K562 (cell line): ENCODE data around the gene LIAS. TPM values are rescaled to one million over a fixed set of nuclear protein-coding genes. Genes with fewer than 3 reads are reported as not detected.
A peak's percentile ranks its signal among the peaks of the same experiment; 100 is the strongest.

Source experiments
- FOXO4 ChIP-seq: fragments of 450-650 bp; formaldehyde crosslinking; IDR thresholded peaks from 2 replicates; pipeline ENCODE4 v1.4.0; 2020; ENCODE audit warnings: mild to moderate bottlenecking, moderate library complexity
- HOMEZ ChIP-seq: fragments of 250-450 bp; sonication (Bioruptor Pico); IDR thresholded peaks from 2 replicates; pipeline ENCODE4 v1.4.0; 2020; ENCODE audit warnings: mild to moderate bottlenecking, moderate library complexity
- NELFE ChIP-seq: IDR thresholded peaks from 2 replicates; pipeline ENCODE4 v1.6.1; 2011; ENCODE audit warnings: mild to moderate bottlenecking; ENCODE audit not compliant: insufficient read depth, insufficient read length
- NFE2 ChIP-seq: IDR thresholded peaks from 2 replicates; pipeline ENCODE4 v1.6.1; 2014; ENCODE audit warnings: antibody characterized with exemption, low read depth
- POLR2AphosphoS2 ChIP-seq: IDR thresholded peaks from 2 replicates; pipeline ENCODE4 v1.6.1; 2012; ENCODE audit warnings: low read length, improper control_type of control experiment
- PYGO2 ChIP-seq: fragments of 450-650 bp; IDR thresholded peaks from 2 replicates; pipeline ENCODE4 v1.6.1; 2016; ENCODE audit warnings: mild to moderate bottlenecking, missing genetic modification characterization, moderate library complexity, missing compliant biosample characterization
- SAP30 ChIP-seq: fragments of 200-600 bp; sonication (generic); IDR thresholded peaks from 2 replicates; pipeline ENCODE4 v1.6.1; 2012; ENCODE audit warnings: borderline replicate concordance, low read depth, mild to moderate bottlenecking, moderate library complexity, low read length, control low read depth, inconsistent platforms; ENCODE audit not compliant: insufficient read depth, poor library complexity, severe bottlenecking
- ZNF263 ChIP-seq: sonication (generic); formaldehyde crosslinking; IDR thresholded peaks from 2 replicates; pipeline ENCODE4 v1.8.0; 2022; ENCODE audit warnings: mild to moderate bottlenecking, missing genetic modification reagents, borderline replicate concordance
- ZNF764 ChIP-seq: fragments of 250-450 bp; sonication (Bioruptor Pico); IDR thresholded peaks from 2 replicates; pipeline ENCODE4 v1.4.0; 2020; ENCODE audit warnings: low read depth, mild to moderate bottlenecking, moderate library complexity
- ZNF778 ChIP-seq: fragments of 450-650 bp; formaldehyde crosslinking; IDR thresholded peaks from 2 replicates; pipeline ENCODE4 v1.4.0; 2020; ENCODE audit warnings: mild to moderate bottlenecking, moderate library complexity
- polyA plus RNA-seq, 8 experiments: library from polyadenylated mRNA; depleted of rRNA in 4 of 8; stranded (reverse) in 5 of 8; unstranded in 3 of 8; fragments of >200 nt; fragmentation: Nextera tagmentation in 2 of 8; fragmentation: Illumina TruSeq in 1 of 8; extraction: Ambion mirVana in 2 of 8; extraction: Trizol in 1 of 8; gene quantifications; 2 replicates each; pipeline versions ENCODE4 v1.2.1 to v1.2.3, GENCODE V29; 2011 to 2014; ENCODE audit warnings: inconsistent platforms in 1 of 8, missing spikeins in 1 of 8
- total RNA-seq, 7 experiments: library from RNA; depleted of rRNA in 6 of 7; stranded (reverse); fragments of >200 nt in 6 of 7; fragmentation: Illumina TruSeq in 2 of 7; extraction: Trizol in 2 of 7; gene quantifications; 2 replicates each; pipeline versions ENCODE4 v1.2.1 to v1.2.3, GENCODE V29; 2011 to 2021; ENCODE audit warnings: low replicate concordance in 1 of 7
- TF ChIP-seq, protein P1 (sequence below): sonication (generic); formaldehyde crosslinking; IDR thresholded peaks from 2 replicates; pipeline ENCODE4 v1.8.0; 2023; ENCODE audit warnings: mild to moderate bottlenecking, missing genetic modification reagents
- TF ChIP-seq, protein P2 (sequence below): sonication (generic); formaldehyde crosslinking; IDR thresholded peaks from 2 replicates; pipeline ENCODE4 v1.8.0; 2023; ENCODE audit warnings: mild to moderate bottlenecking, missing genetic modification reagents
- TF ChIP-seq, protein P3 (sequence below), 2 experiments: fragments of 250-450 bp in 1 of 2; fragments of 450-650 bp in 1 of 2; sonication (Bioruptor Pico) in 1 of 2; IDR thresholded peaks; 2 replicates each; pipeline versions ENCODE4 v1.6.1 to v1.8.0; 2016 to 2021; ENCODE audit warnings: mild to moderate bottlenecking in 2 of 2, moderate library complexity in 2 of 2, missing compliant biosample characterization in 1 of 2, missing genetic modification characterization in 1 of 2
- TF ChIP-seq, protein P4 (sequence below), 2 experiments: IDR thresholded peaks; 2 replicates each; pipeline ENCODE4 v1.6.1; 2011; ENCODE audit warnings: borderline replicate concordance in 1 of 2, control low read depth in 1 of 2, low read depth in 1 of 2, low read length in 1 of 2, mild to moderate bottlenecking in 1 of 2, mixed read lengths in 1 of 2, moderate library complexity in 1 of 2; ENCODE audit not compliant: insufficient read depth in 1 of 2, insufficient read length in 1 of 2, poor library complexity in 1 of 2, severe bottlenecking in 1 of 2; ENCODE audit errors: extremely low read depth in 1 of 2

Gene LIAS
- total and polyA plus RNA-seq, 9 of the 15 experiments (the other 6 are each of a cell fraction or from before 2014, with no cell fraction given) = 21.9 to 57.1 (median 42.1) TPM

GRCh38 chr4:39526765-39527295 lies 68.0 kb downstream of the LIAS start (continued):
- TF ChIP-seq HOMEZ (CRISPR knock-in tag) (no peak), ZNF263 (no peak), ZNF778 (CRISPR knock-in tag) (no peak), NELFE (no peak), NFE2 (no peak), PYGO2 (no peak), ZNF764 (no peak), POLR2AphosphoS2 (no peak), FOXO4 (CRISPR knock-in tag) (no peak), SAP30 (peak; percentile 30)
- TF ChIP-seq, protein P1, sequence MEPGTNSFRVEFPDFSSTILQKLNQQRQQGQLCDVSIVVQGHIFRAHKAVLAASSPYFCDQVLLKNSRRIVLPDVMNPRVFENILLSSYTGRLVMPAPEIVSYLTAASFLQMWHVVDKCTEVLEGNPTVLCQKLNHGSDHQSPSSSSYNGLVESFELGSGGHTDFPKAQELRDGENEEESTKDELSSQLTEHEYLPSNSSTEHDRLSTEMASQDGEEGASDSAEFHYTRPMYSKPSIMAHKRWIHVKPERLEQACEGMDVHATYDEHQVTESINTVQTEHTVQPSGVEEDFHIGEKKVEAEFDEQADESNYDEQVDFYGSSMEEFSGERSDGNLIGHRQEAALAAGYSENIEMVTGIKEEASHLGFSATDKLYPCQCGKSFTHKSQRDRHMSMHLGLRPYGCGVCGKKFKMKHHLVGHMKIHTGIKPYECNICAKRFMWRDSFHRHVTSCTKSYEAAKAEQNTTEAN = no peak
- TF ChIP-seq, protein P2, sequence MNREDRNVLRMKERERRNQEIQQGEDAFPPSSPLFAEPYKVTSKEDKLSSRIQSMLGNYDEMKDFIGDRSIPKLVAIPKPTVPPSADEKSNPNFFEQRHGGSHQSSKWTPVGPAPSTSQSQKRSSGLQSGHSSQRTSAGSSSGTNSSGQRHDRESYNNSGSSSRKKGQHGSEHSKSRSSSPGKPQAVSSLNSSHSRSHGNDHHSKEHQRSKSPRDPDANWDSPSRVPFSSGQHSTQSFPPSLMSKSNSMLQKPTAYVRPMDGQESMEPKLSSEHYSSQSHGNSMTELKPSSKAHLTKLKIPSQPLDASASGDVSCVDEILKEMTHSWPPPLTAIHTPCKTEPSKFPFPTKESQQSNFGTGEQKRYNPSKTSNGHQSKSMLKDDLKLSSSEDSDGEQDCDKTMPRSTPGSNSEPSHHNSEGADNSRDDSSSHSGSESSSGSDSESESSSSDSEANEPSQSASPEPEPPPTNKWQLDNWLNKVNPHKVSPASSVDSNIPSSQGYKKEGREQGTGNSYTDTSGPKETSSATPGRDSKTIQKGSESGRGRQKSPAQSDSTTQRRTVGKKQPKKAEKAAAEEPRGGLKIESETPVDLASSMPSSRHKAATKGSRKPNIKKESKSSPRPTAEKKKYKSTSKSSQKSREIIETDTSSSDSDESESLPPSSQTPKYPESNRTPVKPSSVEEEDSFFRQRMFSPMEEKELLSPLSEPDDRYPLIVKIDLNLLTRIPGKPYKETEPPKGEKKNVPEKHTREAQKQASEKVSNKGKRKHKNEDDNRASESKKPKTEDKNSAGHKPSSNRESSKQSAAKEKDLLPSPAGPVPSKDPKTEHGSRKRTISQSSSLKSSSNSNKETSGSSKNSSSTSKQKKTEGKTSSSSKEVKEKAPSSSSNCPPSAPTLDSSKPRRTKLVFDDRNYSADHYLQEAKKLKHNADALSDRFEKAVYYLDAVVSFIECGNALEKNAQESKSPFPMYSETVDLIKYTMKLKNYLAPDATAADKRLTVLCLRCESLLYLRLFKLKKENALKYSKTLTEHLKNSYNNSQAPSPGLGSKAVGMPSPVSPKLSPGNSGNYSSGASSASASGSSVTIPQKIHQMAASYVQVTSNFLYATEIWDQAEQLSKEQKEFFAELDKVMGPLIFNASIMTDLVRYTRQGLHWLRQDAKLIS (CRISPR knock-in tag) = peak; percentile 16; the same call in 1 of the 2 replicates
- TF ChIP-seq, protein P3, sequence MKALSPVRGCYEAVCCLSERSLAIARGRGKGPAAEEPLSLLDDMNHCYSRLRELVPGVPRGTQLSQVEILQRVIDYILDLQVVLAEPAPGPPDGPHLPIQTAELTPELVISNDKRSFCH (CRISPR knock-in tag; IDR thresholded peaks at IDR 0.05) = no peak
- TF ChIP-seq, protein P3 (tag; IDR thresholded peaks at IDR 0.05) = peak; percentile 47; the same call in 1 of the 2 replicates
- TF ChIP-seq, protein P4, sequence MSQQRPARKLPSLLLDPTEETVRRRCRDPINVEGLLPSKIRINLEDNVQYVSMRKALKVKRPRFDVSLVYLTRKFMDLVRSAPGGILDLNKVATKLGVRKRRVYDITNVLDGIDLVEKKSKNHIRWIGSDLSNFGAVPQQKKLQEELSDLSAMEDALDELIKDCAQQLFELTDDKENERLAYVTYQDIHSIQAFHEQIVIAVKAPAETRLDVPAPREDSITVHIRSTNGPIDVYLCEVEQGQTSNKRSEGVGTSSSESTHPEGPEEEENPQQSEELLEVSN (IDR thresholded peaks at IDR 0.05; ENCODE audit: borderline replicate concordance in 1 of 2, extremely low read depth in 1 of 2, insufficient read depth in 1 of 2, insufficient read length in 1 of 2, low read depth in 1 of 2, low read length in 1 of 2, poor library complexity in 1 of 2, severe bottlenecking in 1 of 2) = peak; percentile 48
